ENCODE data around the gene TGIF1. TPM values are rescaled to one million over a fixed set of nuclear protein-coding genes. Genes with fewer than 3 reads are reported as not detected.

Gene TGIF1
- total and polyA plus RNA-seq, 9 of the 15 experiments (the other 6 are each of a cell fraction or from before 2014, with no cell fraction given): 16.1 to 77.7 (median 44.6) TPM

GRCh38 chr18:3444954-3445353 lies 5.0 kb upstream of the TGIF1 start (continued):
- TF ChIP-seq SPI1 (IDR thresholded peaks at IDR 0.05; ENCODE audit: borderline replicate concordance, low read depth, low read length) (no peak), CSDE1 (IDR thresholded peaks at IDR 0.05) (no peak), MCM3 (IDR thresholded peaks at IDR 0.05) (no peak), TAF1 (IDR thresholded peaks at IDR 0.05; ENCODE audit: control insufficient read depth, extremely low read depth, insufficient read depth, low read length, severe bottlenecking) (no peak), PML (IDR thresholded peaks at IDR 0.05; ENCODE audit: low read length) (no peak), ZNF324 (CRISPR knock-in tag; IDR thresholded peaks at IDR 0.05) (no peak), ESRRB (CRISPR knock-in tag; IDR thresholded peaks at IDR 0.05; ENCODE audit: borderline replicate concordance) (no peak), RREB1 (CRISPR knock-in tag; IDR thresholded peaks at IDR 0.05) (0 out of 2 replicates have a peak, but pooled peaks have one; percentile 27), XRCC4 (IDR thresholded peaks at IDR 0.05; ENCODE audit: extremely low read depth, insufficient read depth, insufficient read length) (no peak), TSC22D4 (tag; IDR thresholded peaks at IDR 0.05) (no peak), SLC30A9 (CRISPR knock-in tag; IDR thresholded peaks at IDR 0.05) (no peak), ZNF140 (CRISPR knock-in tag; IDR thresholded peaks at IDR 0.05) (no peak), ZBTB34 (CRISPR knock-in tag; IDR thresholded peaks at IDR 0.05) (no peak), SP1 (CRISPR knock-in tag; IDR thresholded peaks at IDR 0.05) (no peak), SIN3A (IDR thresholded peaks at IDR 0.05; ENCODE audit: borderline replicate concordance in 2 of 2, control insufficient read depth in 1 of 2, low read depth in 2 of 2, low read length in 2 of 2) (no peak), THRB (CRISPR knock-in tag; conservative IDR thresholded peaks at IDR 0.05) (no peak), MAFK (IDR thresholded peaks at IDR 0.05; ENCODE audit: low read length) (no peak), MEF2D (tag; conservative IDR thresholded peaks at IDR 0.05; ENCODE audit: low read depth) (0 out of 2 replicates have a peak, but pooled peaks have one; percentile 32), FOXA3 (CRISPR knock-in tag; conservative IDR thresholded peaks at IDR 0.05 in 1 of 2, IDR thresholded peaks at IDR 0.05 in 1 of 2) (peak in 1 of 2 experiments; percentile 18; a peak in 1 of 4 replicates), ZNF23 (CRISPR knock-in tag; IDR thresholded peaks at IDR 0.05) (0 out of 2 replicates have a peak, but pooled peaks have one; percentile 6), SIRT6 (IDR thresholded peaks at IDR 0.05; ENCODE audit: low read depth, low read length) (no peak), SUPT5H (IDR thresholded peaks at IDR 0.05) (no peak), FOSL1 (tag; conservative IDR thresholded peaks at IDR 0.05) (no peak)

Measured in K562 (cell line).